DND-41 (cell line): ENCODE measurements around the gene ZNF22.

Source experiments
- CTCF ChIP-seq: IDR thresholded peaks from 2 replicates; pipeline ENCODE4 v1.5.1; 2012; ENCODE audit warnings: borderline replicate concordance, low read length, moderate library complexity, mild to moderate bottlenecking; ENCODE audit not compliant: poor library complexity, severe bottlenecking; ENCODE audit errors: extremely low read depth
- EZH2 ChIP-seq: IDR thresholded peaks from 3 replicates; pipeline ENCODE4 v1.6.1; 2012; ENCODE audit warnings: borderline replicate concordance, low read depth, mild to moderate bottlenecking, moderate library complexity, low read length, inconsistent platforms; ENCODE audit not compliant: severe bottlenecking

GRCh38 chr10:44971434-44971833 lies 29.3 kb upstream of the ZNF22 start:
- TF ChIP-seq CTCF: no peak
- TF ChIP-seq EZH2: no peak
